ENCODE measurements around the gene GAS6. TPM values are rescaled to one million over a fixed set of nuclear protein-coding genes. Genes with fewer than 3 reads are reported as not detected.

The GAS6 gene
- total RNA-seq, 4 donors from 2014 or later, result 128 to 287 (median 199) TPM

DNA sequence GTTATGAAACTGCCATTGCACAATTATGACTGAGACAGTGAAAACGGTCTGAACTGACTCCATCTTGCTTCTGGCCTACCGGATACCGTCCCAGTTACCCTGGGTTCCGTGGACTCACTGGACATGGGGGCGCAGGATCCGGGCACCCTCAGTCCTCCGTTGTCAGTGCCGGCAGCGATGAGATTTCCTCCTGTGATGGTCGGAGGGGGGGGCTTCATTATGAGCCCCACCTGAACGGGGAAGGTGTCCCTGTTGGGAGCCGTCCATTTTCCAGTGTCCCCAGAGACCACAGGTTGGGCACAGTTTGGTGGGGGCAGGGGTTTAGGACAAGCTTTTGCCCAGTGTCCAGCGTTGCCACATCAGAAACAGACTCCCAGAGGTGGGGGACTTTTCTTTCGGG lies 81.4 kb downstream of the GAS6 start:
- H3K27ac ChIP-seq, result no peak overlapping the region
- no peak for TF ChIP-seq POLR2A (IDR thresholded peaks at IDR 0.05)
- TF ChIP-seq, protein P1, sequence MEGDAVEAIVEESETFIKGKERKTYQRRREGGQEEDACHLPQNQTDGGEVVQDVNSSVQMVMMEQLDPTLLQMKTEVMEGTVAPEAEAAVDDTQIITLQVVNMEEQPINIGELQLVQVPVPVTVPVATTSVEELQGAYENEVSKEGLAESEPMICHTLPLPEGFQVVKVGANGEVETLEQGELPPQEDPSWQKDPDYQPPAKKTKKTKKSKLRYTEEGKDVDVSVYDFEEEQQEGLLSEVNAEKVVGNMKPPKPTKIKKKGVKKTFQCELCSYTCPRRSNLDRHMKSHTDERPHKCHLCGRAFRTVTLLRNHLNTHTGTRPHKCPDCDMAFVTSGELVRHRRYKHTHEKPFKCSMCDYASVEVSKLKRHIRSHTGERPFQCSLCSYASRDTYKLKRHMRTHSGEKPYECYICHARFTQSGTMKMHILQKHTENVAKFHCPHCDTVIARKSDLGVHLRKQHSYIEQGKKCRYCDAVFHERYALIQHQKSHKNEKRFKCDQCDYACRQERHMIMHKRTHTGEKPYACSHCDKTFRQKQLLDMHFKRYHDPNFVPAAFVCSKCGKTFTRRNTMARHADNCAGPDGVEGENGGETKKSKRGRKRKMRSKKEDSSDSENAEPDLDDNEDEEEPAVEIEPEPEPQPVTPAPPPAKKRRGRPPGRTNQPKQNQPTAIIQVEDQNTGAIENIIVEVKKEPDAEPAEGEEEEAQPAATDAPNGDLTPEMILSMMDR (IDR thresholded peaks at IDR 0.05), result no peak
- no peaks in the 10 kb centered on the region for H3K4me1 ChIP-seq
- no peak overlapping the region for H3K4me3 ChIP-seq
- no peaks in the 10 kb centered on the region for H3K27me3 ChIP-seq
- H3K36me3 ChIP-seq, result no peaks in the 10 kb centered on the region
- DNase-seq, result no peak
- intact Hi-C loops (cut with DNase I; ENCODE audit: low total_unique reads), result no loop called here
- H3K9me3 ChIP-seq, result no peaks in the 10 kb centered on the region

DNA sequence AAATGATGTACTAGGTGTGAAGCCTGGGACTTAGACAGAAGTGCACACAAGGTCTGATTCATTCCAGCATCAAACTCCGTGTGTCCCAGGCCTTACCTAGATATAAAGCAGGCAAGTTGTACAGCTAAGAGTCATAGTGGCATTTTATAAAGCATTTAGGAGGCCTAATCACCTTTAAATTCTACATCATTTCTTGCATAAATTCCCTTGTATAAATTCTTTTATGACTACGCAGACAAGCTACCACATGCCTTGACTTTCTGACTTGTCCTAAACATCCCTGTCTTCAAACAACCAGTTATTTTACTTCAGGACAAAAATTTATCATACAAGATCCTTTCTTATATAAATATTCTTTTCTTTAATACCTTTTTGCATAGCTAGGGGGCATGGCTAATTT lies 82.3 kb downstream of the GAS6 start:
- intact Hi-C loops (cut with DNase I; ENCODE audit: low total_unique reads), result no loop called here
- DNase-seq, result no peak
- H3K27ac ChIP-seq, result no peak overlapping the region

DNA sequence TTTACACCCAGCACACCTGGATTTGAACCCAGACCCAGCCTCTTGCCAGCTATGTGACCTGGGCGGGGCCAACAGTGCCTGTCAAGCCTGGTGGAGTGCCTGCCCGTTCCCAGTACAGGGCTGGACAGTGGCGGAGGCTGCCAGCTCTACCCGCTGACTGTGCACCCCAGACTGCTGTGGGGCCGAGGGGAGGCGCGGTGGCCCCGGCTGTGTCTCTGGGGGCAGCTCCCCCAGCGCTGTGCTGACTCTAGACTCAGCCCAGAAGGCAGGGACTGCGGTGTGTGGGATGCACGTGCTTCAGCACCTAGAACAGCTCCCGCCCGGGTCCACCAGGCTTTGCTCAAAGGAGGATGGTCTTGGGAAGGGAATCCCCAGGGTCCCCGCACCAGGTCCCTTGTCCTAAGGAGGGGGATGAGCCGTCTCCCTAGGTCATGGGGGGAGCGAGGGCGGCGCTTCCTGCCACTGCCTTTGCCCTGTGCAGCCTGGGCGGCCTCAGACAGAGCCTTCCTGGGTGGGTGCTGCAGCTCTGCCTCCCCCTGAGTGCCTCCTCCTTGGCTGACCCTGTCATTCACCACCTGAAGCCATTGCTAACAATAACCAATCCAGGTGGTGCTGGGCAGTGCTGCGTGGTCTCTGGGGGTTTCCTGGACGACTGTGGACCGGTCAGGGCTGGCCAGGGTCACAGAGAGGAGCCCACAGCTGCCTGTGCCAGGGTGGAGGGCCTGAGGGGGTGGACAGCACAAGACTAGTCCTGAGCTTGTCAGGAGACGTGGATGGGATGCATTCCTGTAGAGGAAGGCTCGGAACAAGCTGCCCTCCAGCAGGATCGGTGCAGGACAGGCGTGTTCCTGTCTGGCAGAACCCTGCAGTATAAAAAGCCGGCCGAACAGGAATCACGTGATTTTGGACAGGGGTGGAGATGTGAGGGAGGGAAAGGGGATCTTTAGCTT lies 86.3 kb downstream of the GAS6 start:
- Histone ChIP-seq H3K4me1 (no peaks in the 10 kb centered on the region), H3K27ac (no peak overlapping the region), H3K27me3 (no peaks in the 10 kb centered on the region), H3K9me3 (no peaks in the 10 kb centered on the region), H3K4me3 (no peak overlapping the region), H3K36me3 (no peaks in the 10 kb centered on the region)
- intact Hi-C loops (cut with DNase I; ENCODE audit: low total_unique reads), result no loop called here
- TF ChIP-seq, protein P1 (IDR thresholded peaks at IDR 0.05), result no peak
- TF ChIP-seq POLR2A (IDR thresholded peaks at IDR 0.05), result no peak
- no peak for DNase-seq

More for the DNA sequence above, 82.3 kb downstream of the GAS6 start:
- H3K4me1 ChIP-seq, result no peaks in the 10 kb centered on the region
- no peak for TF ChIP-seq POLR2A (IDR thresholded peaks at IDR 0.05)
- TF ChIP-seq, protein P1 (IDR thresholded peaks at IDR 0.05), result no peak
- no peaks in the 10 kb centered on the region for H3K36me3 ChIP-seq
- no peaks in the 10 kb centered on the region for H3K27me3 ChIP-seq
- H3K9me3 ChIP-seq, result no peaks in the 10 kb centered on the region
- H3K4me3 ChIP-seq, result no peak overlapping the region

DNA sequence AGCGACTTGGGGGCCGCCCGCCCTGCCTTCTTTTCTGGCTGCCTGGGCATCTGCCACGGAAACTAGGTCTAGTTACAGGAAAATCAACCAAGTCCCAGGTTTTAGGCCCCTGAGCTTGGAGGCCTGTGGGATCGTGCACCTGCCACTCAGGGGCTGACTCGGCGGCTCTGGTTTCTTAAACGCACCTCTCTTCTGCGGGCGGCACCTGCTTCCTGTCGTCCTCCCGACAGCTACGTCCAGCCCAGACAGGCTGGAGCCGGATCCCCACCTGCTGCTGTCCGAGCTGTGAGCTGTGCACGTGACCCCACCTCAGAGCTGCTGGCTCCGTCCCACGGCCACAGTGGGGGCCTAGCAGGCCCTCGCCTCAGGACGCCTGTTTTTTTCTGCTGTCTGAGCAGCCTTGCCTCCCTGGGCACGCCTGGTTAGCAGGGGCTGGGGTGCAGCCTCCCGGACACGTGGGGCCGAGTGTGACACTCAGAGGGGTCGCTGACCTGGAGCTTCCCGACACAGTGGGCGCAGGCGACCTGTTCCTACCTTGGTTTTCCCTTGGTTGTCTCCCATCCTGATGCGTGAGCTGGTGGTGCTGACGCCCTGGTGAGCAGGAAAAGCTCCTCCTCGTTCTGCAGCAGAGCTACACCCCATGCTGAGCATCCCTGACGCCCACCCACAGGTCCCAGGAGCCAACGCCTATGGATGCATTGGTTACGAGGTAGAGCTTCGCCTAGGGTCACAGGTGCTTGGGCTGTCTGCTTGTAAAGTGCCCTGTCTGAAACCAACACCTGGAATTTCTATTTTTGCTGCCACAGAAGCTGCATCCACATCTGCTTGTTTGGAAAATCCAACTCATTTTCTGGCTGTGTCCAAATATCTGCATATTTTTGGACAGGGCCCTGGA lies 87.4 kb downstream of the GAS6 start:
- no peak for DNase-seq
- H3K36me3 ChIP-seq, result no peaks in the 10 kb centered on the region
- no peak overlapping the region for H3K27ac ChIP-seq
- H3K27me3 ChIP-seq, result no peaks in the 10 kb centered on the region
- H3K4me1 ChIP-seq, result no peaks in the 10 kb centered on the region
- intact Hi-C loops (cut with DNase I; ENCODE audit: low total_unique reads), result no loop called here
- no peak overlapping the region for H3K4me3 ChIP-seq
- H3K9me3 ChIP-seq, result no peaks in the 10 kb centered on the region
- TF ChIP-seq, protein P1 (IDR thresholded peaks at IDR 0.05), result no peak
- TF ChIP-seq POLR2A (IDR thresholded peaks at IDR 0.05), result no peak

Data from uterus (tissue), 4 donors.